NCI-H510A treated with DMSO at 0.1 percent for 48 hours (cell line): Measurements from ENCODE around the gene SCP2D1.
A peak's percentile ranks its signal among the peaks of the same experiment; 100 is the strongest.
"Not testable (repeated sequence)": the region's sequence is repeated elsewhere in the genome, so short reads cannot be mapped to it uniquely, and the experiment has no call there.

ENCODE experiments used
- DNase-seq: peaks from one replicate; lab custom pipeline; 2025; lab: John Stamatoyannopoulos, UW

Gene SCP2D1

DNA sequence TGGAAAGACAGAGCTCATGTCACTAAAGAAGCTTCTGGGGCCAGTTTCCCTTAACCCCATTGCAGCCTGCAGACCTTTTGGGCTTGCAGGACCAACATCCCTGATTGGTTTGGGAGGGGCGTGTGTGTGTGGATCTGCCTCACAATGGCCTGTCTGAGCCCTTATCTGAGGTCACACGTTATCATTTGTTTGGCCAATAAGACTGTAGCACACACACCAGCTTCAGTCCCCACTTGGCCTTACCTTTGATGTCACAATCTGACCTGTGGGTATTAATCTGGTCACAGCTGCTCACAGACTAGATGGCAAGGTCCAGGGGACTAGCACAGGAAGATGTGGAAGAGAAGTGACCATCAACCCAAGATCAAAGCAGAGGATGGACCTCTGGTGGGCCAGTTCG lies at the start of gene SCP2D1:
TSS of gene SCP2D1 (plus strand) at position 301 of the 400 bp plus-strand sequence. CDS start at position 334, 33 bp downstream.
- DNase-seq = no peak

DNA sequence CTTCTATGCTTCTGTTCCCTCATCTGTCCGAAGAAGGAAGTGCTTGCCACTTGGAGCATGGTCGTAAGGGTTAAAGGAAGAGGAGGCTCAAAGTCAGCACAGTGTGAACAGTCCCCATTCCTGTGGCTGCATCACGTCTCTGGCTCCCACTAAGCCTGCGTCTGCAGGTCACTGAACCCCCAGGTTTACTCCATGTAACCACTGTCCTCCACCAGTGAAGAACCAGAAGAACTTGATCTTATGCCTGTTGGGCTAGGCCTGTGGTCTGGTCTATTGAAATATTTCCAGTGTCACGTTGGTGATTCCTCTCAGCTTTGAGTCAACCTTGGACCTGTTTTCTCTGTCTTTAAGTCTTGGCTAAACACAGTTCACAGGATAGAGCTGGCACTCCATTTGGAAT lies 45.9 kb upstream of the SCP2D1 start:
- DNase-seq = no peak

DNA sequence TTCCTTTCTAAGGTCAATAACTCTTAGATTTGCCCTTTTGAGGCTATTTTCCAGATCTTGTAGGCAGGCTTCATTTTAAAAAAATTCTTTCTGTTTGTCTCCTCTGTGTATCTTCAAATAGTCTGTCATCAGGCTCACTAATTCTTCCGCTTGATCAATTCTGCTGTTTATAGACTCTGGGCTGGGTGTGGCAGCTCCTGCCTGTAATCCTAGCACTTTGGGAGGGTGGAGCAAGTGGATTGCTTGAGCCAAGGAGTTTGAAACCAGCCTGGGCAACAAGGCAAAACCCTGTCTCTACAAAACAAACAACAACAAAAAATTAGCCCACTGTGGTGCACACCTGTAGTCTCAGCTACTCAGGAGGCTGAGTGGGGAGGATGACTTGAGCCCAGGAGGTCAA lies 40.0 kb upstream of the SCP2D1 start:
- DNase-seq = no peak

DNA sequence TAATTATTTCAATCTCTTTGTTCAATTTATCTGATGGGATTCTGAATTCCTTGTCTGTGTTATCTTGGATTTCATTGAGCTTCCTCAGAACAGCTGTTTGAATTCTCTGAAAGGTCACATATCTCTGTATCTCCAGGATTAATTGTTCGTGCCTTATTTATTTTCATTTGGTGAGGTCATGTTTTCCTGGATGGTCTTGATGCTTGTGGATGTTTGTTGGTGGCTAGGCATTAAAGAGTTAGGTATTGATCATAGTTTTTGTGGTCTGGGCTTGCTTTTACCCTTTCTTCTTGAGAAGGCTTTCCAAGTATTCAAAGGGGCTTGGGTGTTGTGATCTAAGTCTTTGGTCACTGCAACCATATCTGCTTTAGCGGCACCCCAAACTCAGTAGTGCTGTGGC lies 39.4 kb upstream of the SCP2D1 start:
- DNase-seq = no peak

DNA sequence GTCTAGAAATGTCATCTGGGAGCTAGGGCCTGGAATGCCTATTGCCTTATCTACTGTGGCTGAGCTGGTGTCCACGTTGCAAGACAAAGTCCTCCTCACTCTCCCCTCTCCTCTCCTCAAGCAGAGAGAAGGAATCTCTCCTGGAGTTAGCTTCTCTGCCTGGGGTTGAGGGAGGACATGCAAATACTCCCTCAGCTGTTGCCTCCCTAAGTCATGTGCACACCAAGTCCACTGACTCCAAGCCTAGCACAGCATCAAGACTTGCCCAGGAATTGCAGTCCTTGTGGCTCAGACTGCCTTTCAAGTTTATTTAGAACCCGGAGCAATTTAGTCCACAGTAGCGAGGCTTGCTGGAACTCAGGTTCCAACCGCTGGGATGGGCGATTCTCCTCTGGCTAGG lies 38.0 kb upstream of the SCP2D1 start:
- DNase-seq = no peak

DNA sequence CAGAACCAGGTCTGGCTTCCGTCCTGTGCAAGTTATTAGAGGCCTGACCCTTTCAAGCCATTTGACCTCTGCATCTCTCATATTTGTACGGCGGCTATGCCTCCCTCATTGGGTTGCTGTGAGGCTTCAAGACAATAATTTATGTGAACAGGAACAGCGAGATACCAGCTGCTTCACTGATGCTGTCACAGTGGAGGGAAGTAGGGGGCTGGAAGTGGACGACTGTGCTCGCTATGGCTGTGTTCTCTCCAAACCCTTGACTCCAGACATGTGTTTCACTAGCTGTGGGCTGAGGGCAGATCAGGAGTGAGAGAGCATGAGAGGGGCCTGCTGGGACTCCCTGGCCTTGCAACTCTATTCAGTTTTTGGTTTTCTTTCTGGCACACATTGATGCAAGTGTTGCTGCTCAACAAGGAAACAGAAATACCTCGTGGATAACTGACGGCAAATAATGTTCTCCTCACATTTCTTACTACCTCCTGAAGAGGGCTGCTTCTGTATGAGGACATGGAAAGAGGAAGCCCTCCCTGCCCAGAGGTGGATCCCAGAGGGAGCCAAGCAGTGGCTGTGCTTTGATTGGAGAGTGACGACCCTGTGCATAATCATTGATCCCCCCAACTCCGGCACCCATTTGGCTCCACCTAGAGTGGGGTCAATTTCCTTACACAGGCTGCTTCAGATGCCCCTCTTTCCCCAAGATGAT lies 34.7 kb upstream of the SCP2D1 start:
- no peak for DNase-seq

DNA sequence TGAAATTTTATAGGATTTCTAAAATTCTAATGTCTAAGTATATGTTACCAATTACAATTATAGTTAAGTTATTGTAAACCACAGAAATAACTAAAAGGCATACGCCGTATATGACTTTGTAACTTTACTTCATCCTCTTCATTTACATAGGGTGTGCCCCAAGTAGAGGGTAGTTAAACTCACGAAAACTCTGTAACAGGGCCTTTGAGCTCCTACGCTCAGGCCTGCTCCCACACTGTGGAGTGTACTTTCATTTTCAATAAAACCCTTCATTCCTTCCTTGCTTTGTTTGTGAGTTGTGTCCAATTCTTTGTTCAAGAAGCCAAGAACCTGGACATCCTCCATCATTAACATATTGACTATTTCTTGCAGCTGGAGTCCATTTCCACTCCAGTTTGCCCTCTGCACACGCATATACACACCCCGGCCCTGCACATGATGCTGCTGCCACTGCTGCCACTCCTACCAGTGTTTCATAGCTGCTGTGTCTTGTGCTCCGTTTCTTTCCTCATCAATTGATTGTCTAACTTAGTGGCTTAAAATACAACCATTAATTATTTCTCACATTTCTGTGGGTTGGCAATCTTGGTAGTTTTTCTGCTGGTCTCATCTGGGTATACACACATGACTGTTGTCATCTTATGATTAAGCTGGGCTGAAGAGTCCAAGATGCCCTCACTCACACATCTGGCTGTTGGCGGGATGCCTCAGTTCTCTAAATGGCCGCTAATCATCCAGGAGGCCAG lies 33.0 kb upstream of the SCP2D1 start:
- DNase-seq = no peak

DNA sequence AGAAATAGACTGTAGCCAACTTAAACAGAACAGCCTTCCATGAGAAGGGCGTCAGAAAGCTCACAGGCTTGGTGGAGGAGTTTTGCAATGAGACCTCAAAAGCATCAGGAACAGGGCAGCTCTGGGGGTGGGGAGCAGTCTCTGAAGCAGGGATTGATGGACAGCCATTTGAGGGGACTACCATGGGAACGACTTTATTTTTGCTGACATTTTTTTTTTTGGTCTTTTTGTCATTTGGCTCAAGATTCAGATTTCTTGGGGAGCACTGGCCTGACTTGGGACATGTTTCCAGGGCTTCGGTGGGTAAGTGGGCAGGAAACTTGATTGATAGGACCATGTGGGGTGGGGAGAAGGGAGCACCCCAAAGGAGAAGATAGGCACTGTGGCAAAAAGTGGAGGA lies 32.1 kb upstream of the SCP2D1 start:
- DNase-seq = no peak

DNA sequence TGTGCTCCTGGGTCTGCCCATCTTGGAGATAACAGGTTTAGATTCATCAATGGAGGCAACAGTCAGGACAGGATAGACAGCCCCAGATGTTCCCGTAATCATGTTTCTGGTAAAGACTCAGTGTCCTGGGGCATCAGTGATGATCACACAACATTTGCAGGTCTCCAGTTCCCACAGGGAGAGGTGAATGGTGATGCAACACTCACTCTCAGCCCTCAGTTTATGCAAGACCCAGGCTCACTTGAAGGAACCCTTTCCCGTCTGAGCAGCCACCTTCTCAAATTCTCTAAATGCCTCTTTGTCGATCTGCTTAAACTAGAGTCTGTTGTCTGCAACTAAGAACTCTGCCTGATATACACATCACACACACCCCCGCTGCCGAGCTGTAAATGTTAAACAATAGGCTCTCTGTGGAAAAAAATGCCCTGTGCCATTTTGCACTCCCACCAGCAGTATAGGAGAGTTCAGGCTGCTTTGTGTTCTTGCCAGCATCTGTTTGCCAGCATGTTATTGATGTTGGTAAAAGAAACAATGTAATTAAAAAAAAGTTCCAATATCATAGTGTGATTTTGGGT lies 30.1 kb upstream of the SCP2D1 start:
- DNase-seq = no peak

DNA sequence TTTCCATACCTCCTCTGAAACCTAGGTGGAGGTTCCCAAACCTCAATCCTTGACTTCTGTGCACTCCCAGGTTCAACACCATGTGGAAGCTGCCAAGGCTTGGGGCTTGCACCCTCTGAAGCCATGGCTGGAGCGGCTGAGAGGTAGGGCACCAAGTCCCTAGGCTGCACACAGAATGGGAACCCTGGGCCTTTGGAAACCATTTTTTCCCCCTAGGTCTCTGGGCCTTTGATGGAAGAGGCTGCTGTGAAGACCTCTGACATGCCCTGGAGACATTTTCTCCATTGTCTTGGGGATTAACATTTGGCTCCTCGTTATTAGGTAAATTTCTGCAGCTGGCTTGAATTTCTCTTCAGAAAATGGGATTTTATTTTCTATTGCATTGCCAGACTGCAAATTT lies 26.5 kb upstream of the SCP2D1 start:
- DNase-seq = not testable (repeated sequence)

DNA sequence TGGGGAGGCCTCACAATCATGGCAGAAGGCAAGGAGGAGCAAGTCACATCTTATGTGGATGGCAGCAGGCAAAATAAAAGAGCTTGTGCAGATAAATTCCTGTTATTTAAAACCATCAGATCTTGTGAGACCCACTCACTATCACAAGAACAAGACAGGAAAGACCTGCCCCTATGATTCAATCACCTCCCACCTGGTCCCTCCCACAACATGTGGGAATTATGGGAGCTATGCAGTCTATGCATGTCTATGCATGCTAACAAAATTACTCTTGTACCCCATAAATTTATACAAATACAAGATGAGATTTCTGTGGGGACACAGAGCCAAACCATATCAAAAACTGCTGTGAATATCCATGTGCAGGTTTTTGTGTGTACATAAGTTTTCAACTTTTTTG lies 25.6 kb upstream of the SCP2D1 start:
- no peak for DNase-seq

DNA sequence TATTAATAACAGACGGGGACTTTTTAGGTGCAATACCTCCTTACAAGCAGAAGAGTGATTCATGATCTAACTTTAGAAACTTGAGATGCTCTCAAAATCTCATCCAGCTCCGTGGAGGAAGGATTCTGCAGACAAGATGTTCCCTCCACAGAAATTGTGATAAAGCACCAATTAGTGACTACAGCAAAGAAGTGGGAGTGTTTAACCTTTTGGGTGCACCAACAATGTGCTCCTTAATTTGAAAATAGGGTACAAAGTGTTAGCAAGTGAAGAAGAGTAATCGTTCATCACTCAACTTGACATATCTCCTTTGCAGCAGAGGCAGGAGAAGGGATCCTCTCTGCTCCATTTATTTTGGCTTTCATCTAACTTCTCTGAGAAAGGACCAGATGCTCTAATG lies 22.8 kb upstream of the SCP2D1 start:
- DNase-seq = no peak

DNA sequence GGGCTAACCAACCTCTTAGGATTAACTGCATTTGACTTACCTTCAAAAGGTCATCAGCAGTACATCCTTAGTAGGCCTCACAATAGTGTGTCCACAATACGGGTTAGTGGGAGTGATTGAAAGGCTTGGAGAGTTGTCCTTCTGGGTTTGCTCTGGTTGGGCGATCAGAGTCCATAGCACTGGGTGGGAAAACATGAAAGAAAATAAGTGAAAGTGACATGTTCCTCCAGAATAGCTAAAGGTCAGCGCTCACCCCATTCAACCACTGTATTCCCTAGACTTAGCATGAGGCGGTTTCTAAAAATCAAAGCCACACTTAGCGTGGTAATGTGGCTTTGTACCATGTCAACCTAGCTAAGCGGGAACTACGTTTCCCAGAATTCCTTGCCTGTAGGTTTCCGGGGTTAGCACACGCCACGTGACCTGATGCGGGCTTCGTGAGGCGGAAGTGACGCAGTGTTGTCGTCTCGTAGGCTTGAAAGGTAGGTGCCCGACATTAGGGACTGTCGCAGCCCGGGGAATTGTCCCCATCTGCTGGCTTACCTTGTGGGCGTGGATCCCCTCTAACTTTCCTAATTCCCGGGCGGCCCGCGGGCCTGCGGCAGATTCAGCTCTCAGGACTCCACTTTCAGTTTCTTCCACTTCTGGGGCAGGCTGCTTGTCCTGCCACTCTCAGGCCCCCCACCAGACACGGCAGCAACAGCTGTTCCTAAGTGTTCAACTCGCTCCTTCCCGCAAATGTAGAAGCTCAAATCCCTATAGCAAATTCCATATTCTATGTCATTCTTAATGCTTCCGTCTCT lies 19.8 kb upstream of the SCP2D1 start:
- DNase-seq = peak; percentile 97

DNA sequence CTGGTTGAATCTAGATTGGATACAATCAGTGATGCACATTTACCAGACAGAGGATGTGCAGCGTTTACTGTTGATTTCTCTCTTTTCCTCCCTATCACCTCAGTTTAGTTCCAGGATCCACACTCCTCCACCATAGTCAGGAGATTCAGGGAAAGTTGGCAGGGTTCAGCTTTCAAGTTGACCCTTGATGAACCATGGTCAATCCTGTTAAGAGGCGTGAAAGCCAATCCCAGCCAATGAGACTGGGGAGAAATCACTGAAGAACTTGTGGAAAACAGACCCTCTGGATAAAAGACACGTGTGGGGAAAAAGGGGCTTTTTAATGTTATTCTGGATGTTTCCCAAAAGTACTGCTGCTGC lies 19.2 kb upstream of the SCP2D1 start:
- DNase-seq = no peak

DNA sequence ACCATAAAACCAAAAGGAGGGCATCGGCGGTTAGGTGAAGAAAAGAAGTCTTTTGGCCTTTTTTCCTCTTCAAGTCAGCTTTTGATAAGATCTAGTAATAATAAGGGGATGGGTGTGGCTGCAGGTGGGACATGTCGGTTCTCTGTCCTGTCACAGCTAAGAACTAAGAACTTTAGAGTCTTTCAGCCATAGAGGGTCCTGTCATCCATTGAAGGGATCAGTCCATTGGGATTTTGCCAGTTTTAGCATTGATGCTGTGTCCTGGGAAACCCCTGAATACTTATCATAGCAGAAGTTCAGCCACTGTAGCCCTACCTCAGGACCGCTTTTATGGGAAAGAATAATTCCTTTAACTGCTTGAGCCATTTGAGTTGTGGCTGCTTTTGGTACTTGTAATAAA lies 18.2 kb upstream of the SCP2D1 start:
- DNase-seq = no peak

DNA sequence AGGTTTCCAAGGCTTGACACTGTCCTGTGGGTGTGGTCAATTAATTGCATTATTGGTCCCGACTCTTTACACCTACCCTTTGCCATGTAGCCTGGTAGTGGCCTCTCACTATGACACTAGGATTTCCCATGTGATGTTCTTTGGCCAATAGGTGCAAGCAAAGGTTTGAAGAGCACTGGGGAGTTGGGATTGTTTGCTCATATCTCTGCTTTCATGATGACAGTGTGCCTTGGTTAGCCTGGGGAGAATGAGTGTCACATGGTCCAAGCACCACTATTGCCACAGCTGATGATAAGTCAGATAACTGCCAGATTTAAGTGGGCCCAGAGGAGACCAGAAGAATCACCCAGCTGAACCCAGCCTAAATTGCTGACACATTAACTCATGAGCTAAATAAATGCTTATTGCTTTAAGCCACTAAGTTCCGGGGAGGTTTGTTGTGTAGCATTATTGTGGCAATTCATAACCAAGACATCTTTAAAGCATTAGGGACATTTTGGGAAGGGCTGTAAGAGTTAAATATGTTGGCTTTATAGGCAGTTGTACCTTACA lies 17.2 kb upstream of the SCP2D1 start:
- DNase-seq = no peak

DNA sequence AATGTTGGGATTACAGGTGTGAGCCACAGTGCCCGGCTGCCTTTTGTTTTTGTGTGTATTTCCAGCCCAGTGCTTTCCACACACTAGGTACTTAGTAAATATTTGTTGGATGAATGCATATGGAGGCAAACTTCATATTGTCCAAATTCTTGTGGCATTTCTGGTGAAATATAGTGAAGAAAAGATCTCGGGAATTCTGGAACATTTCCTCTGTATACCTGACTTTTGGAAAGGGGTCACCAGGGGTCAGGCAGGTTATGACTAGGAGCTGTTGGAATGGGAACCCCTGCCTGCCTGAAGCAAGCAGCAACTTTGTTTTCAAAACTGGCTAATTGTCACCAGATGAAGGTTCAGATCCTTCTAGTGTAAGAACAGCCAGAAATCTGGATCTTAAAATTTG lies 12.1 kb upstream of the SCP2D1 start:
- DNase-seq = no peak

DNA sequence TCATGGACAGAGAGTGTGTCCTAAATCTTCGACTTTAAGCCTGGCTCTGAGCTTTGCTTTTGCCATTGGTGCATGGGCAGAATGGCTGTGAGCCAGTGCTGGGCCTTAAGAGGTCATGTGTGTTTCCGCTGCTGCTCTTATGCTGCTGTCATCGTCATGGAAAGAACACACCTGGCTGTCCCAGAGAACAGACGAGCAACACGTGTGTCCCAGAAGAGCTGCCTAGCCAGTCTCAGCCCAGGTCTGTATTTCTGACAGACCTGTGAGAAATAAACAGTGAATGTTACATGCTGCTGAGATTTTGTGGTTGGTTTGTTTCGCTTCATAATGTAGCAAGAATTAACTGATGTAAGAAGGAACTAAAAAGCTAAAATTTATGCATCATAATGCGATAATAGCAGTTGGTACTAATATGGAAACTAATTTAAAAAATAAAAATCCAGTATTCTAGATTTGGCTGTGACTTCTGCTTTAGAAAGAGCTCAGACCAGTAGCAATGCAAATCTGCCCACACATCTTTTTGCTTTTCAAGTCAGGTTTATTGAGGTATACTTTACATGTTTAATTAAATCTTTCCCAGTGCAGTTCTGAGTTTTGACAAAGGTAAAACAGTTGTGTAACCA lies 11.5 kb upstream of the SCP2D1 start:
- DNase-seq = no peak

DNA sequence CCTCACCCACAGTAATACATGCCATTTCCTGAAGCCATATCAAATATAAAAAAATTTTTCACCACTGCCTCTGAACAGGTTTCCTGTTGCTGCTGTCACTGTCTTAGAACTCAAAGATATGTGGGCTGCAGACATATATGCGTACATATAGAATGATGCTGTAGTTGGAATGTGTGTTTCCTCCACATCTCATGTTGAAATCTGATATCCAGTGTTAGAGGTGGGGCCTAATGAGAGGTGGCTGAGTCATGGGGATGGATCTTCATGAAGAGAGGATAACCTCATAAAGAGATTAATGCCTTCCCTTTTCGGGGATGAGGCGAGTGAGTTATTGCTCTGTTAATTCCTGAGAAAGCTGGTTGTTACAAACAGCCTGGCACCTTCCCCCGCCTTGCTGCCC lies 7.7 kb upstream of the SCP2D1 start:
- DNase-seq = peak; percentile 56

DNA sequence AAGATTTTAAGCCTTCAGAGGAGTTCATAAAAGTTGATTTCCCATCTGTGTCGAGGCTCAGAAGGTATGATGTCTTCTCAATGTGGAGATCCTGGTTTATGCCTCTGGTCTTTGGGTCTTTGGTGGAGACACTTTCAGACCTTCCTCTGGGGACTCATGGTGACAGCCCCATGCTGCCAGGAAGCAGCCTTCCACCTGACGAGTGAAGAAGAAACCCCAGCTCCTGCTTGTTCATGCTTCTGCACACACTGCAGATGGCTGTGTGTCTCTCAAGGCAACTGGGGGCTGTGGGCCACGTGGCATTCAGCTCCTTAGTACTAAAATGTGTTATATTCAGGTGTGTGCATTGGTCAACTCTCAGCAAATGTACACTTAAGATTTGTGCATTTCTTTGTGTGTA lies 4.9 kb upstream of the SCP2D1 start:
- no peak for DNase-seq

DNA sequence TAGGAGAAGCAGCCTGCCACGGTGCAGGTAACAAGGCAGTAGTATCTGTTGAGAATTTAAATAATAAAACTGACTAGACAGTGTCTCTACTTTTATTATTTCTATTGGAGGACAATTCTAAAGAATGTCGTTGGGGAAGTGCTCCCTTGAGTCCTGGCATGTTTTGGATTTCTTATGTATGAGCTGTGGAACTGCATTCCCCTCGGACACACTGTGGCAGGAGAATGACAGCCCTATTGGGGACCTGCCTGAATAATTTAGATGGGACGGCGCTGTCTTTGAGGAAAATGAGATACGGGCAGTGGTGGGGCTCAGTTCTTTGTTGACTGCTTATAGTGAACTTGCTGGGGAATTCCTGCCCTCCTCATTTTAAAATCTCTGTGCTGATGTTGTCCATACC lies 2.4 kb upstream of the SCP2D1 start:
- DNase-seq = no peak

DNA sequence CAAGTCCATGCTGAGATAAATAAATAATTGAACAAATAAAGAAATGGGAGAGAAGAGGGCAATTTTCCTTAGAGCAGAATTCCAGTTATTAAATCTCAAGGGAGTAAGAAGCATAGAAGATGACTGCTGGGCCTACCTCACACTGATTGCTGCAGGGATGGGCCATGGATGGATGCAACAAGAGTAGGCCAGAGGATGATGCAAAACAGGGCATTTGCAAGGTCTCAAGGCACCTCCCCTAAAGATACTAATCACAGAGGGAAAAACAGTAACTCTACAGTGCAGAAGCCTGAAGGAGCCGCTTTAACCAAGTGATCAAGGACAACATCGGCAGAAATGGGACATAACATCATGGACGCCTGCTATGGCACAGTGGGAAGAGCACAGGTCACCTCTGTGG lies 1.7 kb upstream of the SCP2D1 start:
- DNase-seq = no peak
